NT2/D1 (cell line): ENCODE results near the gene PML.

Experiments used
- SUZ12 ChIP-seq: IDR thresholded peaks from 2 replicates; pipeline ENCODE4 v1.6.1; 2011; ENCODE audit not compliant: insufficient read length, insufficient read depth; ENCODE audit errors: extremely low read depth
- YY1 ChIP-seq: IDR thresholded peaks from 2 replicates; pipeline ENCODE4 v1.6.1; 2011; ENCODE audit not compliant: insufficient read length, insufficient read depth
- ZNF274 ChIP-seq: IDR thresholded peaks from 2 replicates; pipeline ENCODE4 v1.6.1; 2011; ENCODE audit warnings: mild to moderate bottlenecking, low read depth, low read length

DNA sequence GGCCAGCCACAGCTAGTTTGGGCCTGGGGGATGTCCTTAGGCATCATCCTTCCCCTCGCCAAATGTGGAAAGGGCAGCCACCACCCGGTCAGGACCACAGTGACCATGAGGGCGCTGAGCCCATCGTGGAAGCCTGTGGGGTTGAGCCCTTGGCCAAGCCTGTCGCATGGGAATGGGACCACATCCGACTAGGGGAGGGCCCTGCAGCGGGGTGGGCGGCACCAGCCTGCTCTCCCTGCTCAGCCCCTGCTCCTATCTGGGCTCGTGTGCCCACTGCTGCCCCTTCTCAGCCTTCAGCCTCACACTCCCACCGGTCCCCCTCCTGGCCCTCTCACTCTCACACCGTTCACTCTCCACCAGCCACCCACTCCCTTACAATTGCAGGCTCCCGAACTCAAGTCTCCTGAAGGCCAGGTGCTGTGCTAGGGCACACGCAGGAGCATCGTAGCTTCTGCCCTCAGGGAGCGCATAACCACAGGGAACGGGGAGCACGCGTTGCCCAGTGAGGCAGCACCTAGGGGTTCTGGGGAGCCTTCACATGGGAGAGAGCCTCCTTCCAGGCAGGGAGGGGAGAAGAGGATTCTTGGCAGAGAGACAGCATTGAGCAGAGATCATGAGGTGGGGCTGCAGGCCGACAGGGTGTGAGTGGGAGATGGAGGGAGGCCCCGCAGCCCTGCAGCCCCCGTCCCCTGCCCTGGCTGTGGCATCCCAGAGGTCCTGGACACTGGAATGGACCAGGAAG, 42.2 kb upstream of the PML start:
- TF ChIP-seq SUZ12: no peak
- no peak for TF ChIP-seq ZNF274
- TF ChIP-seq YY1: no peak
